Cardiac muscle cell (in vitro differentiated cells and primary cell): ENCODE results near the gene FAAH. TPM values are rescaled to one million over a fixed set of nuclear protein-coding genes. Genes with fewer than 3 reads are reported as not detected.
A peak's percentile ranks its signal among the peaks of the same experiment; 100 is the strongest.

Experiments used
- DNase-seq, 2 donors: peaks; one replicate each; pipeline versions ENCODE4 v3.0.0 to v3.0.0-alpha.2; 2010 to 2017; ENCODE audit warnings: low read depth in 1 of 2, low spot score in 1 of 2
- H3K27ac ChIP-seq: fragments of 200-600 bp; sonication (generic); 2 replicates; pipeline ENCODE4 v1.5.1; 2016
- H3K27me3 ChIP-seq: fragments of 200-600 bp; sonication (generic); 2 replicates; pipeline ENCODE4 v1.6.0; 2016; ENCODE audit warnings: control low read depth
- H3K36me3 ChIP-seq: fragments of 200-600 bp; sonication (generic); 2 replicates; pipeline ENCODE4 v1.5.1; 2016; ENCODE audit warnings: control low read depth
- H3K4me1 ChIP-seq: fragments of 200-600 bp; sonication (generic); 2 replicates; pipeline ENCODE4 v1.8.1; 2017; ENCODE audit warnings: low read depth, mild to moderate bottlenecking, mixed run types
- H3K4me3 ChIP-seq: fragments of 200-600 bp; sonication (generic); 2 replicates; pipeline ENCODE4 v1.5.1; 2016; ENCODE audit warnings: mild to moderate bottlenecking
- H3K9me3 ChIP-seq: fragments of 200-600 bp; sonication (generic); 2 replicates; pipeline ENCODE4 v1.5.1; 2017; ENCODE audit warnings: low read depth, mild to moderate bottlenecking, control low read depth
- CTCF ChIP-seq: IDR thresholded peaks from 2 replicates; pipeline ENCODE4 v1.5.1; 2012; ENCODE audit warnings: low read depth, mild to moderate bottlenecking, low read length
- polyA plus RNA-seq: library from polyadenylated mRNA; unstranded; fragments of >200 nt; fragmentation: Nextera tagmentation; extraction: Ambion mirVana; gene quantifications from 2 replicates; pipeline ENCODE4 v1.2.1, GENCODE V29; 2016
- total RNA-seq: library from RNA; depleted of rRNA; stranded (reverse); fragments of >200 nt; gene quantifications from 2 replicates; pipeline ENCODE4 v1.2.3, GENCODE V29; 2016

The FAAH gene
- total and polyA plus RNA-seq, 2 experiments from 2014 or later = 20.2 to 21.0 TPM

GRCh38 chr1:46369542-46370213, 24.4 kb upstream of the FAAH start:
- H3K36me3 ChIP-seq = no peaks in the 10 kb centered on the region
- H3K9me3 ChIP-seq = no peaks in the 10 kb centered on the region
- DNase-seq = peak in 1 of 2 donors; percentile 13
- H3K27ac ChIP-seq = no peak overlapping the region
- H3K4me3 ChIP-seq = no peak overlapping the region
- TF ChIP-seq CTCF = no peak
- H3K4me1 ChIP-seq = no peaks in the 10 kb centered on the region
- no peaks in the 10 kb centered on the region for H3K27me3 ChIP-seq

DNA sequence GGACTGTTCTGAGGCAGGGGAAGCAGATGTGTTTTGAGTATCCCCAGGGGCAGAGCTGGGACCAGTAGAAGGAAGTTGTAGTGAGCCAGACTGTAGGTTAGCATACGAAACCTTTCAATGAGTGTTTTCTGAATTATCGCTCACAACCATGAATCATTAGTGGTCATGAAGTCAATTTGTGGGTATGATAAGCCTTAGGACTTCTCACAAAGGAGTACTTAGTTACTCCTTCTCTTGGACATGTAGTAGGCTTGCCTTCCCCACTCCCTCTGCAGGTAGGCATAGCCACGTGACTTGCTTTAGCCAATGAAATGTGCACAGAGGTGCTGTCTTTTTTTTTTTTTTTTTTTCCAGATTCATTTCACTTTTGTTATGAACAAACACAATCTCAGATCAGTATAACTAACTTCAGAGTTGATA, 23.9 kb upstream of the FAAH start:
- DNase-seq = peak in 1 of 2 donors; percentile 32
- no peak overlapping the region for H3K27ac ChIP-seq
- TF ChIP-seq CTCF = no peak
- no peaks in the 10 kb centered on the region for H3K27me3 ChIP-seq
- no peaks in the 10 kb centered on the region for H3K9me3 ChIP-seq
- H3K36me3 ChIP-seq = no peaks in the 10 kb centered on the region
- H3K4me1 ChIP-seq = no peaks in the 10 kb centered on the region
- H3K4me3 ChIP-seq = no peak overlapping the region

GRCh38 chr1:46372431-46372830, 21.7 kb upstream of the FAAH start:
- Histone ChIP-seq H3K27ac (no peak overlapping the region), H3K9me3 (no peaks in the 10 kb centered on the region), H3K4me1 (no peaks in the 10 kb centered on the region), H3K4me3 (no peak overlapping the region), H3K36me3 (no peaks in the 10 kb centered on the region), H3K27me3 (no peaks in the 10 kb centered on the region)
- no peak for TF ChIP-seq CTCF
- DNase-seq = no peak

DNA sequence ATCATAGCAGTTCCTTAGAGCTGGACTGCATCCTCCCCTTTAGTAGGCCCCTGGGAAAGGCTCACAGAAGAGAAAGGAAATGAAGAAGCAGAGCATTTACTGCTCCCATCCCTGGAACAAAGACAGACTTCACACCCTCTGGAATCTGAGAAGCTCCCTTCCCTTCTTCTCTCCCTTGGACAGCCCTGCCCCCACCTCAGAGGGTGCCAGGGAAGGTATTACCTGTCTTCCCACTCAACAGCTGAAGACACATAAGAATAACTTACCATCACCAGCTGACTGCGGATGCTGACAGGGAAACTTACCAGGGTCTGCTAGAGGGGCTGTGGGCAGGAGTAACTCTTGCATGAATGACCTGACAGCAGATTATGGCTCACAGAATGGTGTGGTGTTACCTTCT, 14.1 kb upstream of the FAAH start:
- no peak overlapping the region for H3K27ac ChIP-seq
- TF ChIP-seq CTCF = no peak
- DNase-seq = no peak

DNA sequence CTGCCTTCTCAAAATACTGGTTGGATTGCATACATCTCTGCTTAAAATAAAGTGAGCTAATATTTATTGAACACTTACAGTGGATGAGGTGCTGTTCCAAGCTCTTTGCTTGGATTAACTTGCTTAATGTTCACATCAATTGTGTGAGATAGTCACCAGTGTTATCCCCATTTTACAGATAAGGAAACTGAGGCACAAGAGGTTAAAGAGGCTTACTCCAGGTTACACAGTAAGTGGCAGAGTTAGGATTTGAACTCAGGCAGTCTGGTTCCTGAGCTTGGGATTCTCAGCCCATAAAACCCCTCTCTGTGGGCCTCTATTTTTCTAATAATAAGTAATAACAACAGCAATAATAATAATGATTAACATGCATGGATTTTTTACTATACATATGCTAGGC, 13.6 kb upstream of the FAAH start:
- Histone ChIP-seq H3K4me1 (no peaks in the 10 kb centered on the region), H3K27me3 (no peaks in the 10 kb centered on the region), H3K4me3 (no peak overlapping the region), H3K27ac (no peak overlapping the region), H3K9me3 (no peaks in the 10 kb centered on the region), H3K36me3 (no peaks in the 10 kb centered on the region)
- TF ChIP-seq CTCF = no peak
- no peak for DNase-seq

More for the DNA sequence above, 14.1 kb upstream of the FAAH start:
- Histone ChIP-seq H3K4me1 (no peaks in the 10 kb centered on the region), H3K36me3 (no peaks in the 10 kb centered on the region), H3K4me3 (no peak overlapping the region), H3K9me3 (no peaks in the 10 kb centered on the region), H3K27me3 (no peaks in the 10 kb centered on the region)
